Stimulated activated CD8-positive, alpha-beta memory T cell treated with anti-CD3 and anti-CD28 coated beads, Interleukin-12 subunit alpha, Interleukin-12 subunit beta, amount 100 ng/mL, for 4 hours (primary cell): ENCODE results near the gene IKZF1.

Experiments used
- DNase-seq: peaks from one replicate; pipeline ENCODE4 v3.0.0-alpha.2; 2020; ENCODE audit warnings: low read depth

Gene IKZF1

GRCh38 chr7:50413561-50413960 lies 109.0 kb downstream of the IKZF1 start:
- no peak for DNase-seq

GRCh38 chr7:50415844-50416364 lies 111.4 kb downstream of the IKZF1 start:
- no peak for DNase-seq

GRCh38 chr7:50416527-50417182 lies 112.1 kb downstream of the IKZF1 start:
- no peak for DNase-seq

DNA sequence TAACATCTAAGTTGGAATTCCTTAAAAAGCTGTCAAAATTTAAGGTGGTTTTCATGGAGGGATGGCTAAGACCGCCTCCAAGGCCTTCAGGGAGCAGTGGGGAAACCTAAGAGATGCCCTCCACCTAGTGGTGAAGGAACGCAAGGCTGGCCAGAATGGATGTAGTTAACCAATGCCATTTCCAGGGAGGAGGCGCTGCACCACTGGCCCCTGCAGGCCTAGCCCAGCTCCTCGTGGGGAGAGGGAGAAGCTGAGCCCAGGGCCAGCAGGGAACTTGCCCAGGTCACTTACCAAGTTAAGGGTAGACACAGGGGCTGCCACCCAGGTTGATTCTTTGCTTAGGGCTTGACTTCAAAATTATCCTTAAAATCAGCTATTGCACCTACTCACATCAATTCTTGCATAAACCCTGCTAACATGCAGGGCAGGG lies 113.6 kb downstream of the IKZF1 start:
- peak; percentile 46 for DNase-seq

DNA sequence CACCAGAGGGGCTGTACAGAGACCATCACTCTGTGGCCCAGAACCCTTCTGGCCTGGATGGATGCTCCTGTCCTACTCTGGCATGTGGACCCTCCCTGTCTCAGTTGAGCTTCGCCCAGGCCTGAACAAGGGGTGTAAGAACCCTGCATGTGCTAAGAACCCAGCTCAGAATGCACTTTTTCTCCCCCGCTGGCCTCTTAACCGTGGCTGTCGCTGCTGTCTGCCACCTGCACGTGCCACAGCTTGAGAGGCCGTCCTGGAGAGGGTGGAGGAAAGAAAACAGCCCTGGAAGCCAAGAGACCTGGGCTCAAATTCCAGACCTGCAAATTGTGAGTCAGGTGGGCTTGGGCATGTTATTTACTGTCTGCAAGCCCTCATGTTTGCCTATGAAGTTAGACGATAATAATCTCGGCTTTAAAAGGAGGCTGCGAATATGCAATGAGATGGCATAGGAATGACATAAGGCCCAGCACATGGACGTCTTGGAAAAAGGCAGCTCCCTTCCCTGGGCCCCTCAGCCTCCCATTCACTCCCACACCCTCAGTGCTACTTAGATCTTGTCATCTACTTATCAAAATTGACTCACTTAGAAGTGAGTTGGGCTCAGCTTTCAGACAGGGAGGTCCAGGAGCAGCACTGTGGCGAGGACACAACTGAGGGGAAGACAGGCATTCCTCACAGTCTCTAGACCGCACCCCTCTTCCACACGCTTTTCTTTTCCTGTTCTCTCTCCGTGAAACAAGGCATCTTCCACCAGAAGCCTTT lies 114.2 kb downstream of the IKZF1 start:
- DNase-seq, result no peak

GRCh38 chr7:50421043-50421442 lies 116.5 kb downstream of the IKZF1 start:
- no peak for DNase-seq

DNA sequence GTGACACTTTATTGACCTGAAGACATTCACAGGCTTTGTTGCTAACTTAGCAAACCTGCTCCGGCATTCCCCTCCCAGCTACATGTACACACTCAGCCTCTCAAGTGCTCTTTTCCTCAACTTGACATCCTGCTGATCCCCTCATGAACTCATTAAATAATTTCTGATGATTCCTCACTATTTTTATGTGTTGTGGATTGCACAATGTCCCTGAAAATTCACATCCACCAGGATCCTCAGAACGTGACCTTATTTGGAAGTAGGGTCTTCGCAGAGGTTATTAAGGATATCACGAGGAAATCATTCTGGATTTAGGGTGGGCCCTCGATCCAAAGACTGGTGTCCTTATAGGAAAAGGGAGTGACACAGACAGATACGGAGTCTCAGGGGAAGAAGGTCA lies 118.3 kb downstream of the IKZF1 start:
- DNase-seq, result no peak

- DNase-seq, result no peak
Measured at GRCh38 chr7:50423860-50424259, 119.3 kb downstream of the IKZF1 start.

GRCh38 chr7:50425318-50425717 lies 120.8 kb downstream of the IKZF1 start:
- DNase-seq, result no peak

DNA sequence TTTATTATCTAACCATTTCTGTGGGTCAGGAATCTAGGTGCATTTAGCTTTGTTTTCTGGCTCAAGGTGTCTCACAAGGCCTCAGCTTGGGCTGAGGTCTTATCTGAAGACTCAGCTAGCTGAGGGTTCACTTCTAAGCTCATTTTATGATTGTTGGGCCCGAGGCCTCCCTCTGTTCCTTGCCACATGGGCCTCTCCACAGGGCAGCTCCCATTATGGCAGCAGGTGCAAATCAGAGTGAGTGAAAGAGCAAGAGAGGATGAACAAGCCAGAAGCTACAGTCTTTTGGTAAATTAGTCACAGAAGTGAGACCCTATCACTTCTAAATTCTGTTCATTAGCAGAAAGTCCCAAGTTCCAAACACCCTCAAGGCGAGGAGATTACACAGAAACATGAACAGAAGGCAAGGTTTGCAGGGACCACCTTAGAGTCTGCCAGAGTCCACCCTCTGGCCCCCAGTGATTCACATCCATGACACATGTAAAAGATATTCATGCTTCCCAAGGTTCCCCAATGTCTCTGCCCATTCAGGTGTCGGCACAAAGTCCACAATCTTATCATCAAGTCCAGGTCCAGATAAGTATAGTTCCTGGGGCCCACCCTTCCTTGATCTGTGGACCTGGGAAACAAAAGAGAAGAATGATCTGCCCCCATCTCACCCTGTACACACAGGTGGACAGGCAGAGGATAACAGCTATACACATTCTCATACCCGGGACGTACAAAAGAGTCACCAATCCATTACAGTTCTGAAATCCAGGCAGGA lies 121.9 kb downstream of the IKZF1 start:
- no peak for DNase-seq

DNA sequence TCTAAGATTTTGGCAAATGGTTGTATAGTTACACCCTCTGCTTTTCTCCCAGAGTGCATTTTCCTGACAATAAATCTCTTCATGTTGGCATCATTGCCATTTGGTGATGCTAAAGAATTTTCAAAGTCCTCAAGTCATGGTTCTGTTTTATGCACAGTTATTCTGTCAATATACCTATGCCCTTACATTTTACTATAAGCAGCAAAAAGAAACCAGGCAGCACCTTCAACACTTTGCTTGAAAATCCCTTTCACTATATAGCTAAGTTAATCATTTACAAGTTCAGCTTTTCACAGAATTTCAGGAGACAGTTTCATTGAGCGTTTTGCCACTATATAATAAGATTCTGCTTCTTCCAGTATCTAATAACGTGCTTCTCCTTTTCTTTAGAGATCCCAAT lies 123.0 kb downstream of the IKZF1 start:
- no peak for DNase-seq

- DNase-seq, result no peak
Measured at GRCh38 chr7:50428911-50429310, 124.4 kb downstream of the IKZF1 start.

DNA sequence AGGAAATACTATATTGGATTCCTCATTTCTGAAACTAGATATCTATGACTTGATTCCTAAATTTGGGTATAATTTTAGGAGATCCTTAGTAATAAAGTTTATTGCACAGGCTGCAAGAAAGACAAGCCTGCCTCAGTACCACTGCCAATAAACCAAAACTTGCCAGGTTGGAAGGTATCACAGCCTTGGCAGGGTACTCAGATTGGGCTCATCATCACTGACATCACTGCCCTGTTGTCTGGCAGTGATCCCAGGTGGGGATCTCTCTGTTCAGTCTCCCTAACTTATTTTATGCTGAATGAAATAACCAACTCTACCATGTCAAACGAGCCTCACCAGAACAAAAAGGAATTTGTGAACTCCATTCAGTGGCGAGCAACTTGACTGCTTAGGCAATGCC lies 126.8 kb downstream of the IKZF1 start:
- DNase-seq, result no peak

DNA sequence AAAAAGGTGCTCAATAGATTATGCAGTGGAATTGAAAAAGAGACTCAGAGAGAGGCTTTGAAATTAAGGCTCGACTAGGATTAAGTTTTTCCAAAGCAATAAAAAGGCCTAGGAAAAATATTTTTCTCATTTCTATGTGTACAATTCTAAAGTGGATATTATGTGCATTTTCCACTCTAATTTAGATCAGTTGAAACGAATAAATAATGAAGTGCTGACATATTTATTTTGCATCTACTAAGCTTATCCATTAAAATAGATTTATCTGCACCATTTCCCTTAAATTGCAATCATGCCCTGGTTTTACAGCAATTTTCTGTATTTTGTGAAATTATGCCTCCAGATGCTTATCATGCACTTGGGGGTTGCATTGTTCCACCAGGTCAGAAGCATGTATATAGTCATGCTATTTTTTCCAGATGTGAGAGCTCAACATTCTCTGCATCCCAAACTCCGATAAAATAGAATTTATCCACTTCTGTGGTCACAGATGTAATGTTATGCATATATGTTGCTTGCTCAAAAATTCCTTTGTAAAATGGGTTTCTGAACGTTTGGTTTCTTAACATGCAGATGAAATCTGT lies 127.3 kb downstream of the IKZF1 start:
- DNase-seq, result no peak

DNA sequence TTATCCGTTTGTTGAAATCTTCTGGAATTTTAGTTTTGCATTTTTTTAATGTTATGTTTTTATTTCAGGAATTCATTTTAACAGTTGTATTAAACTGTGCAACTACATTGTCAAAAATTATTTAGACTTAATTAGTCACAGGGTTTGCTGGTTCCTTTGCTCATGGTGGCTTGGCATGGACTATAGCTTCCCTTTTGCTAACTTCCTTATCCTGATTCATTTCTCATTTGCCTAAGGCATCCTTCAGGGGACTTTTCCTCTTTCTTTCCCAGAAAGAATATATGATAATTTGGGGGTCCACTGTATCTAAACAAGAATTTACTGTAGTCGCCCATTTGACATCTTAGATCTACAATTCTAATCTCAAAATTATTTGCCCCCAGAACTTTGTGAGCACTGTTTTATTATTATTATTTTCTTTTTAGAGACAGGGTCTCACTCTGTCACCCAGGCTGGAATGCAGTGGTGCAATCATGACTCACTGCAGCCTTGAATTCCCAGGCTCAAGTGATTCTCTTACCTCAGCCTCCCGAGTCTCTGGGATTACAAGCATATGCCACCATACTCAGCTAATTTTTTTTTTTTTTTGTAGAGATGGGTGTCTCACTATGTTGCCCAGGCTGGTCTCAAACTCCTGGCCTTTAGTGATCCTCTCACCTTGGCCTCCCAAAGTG lies 131.8 kb downstream of the IKZF1 start:
- no peak for DNase-seq

- no peak for DNase-seq
Measured at GRCh38 chr7:50446542-50446960, 142.0 kb downstream of the IKZF1 start.

- DNase-seq, result no peak
Measured at GRCh38 chr7:50448823-50449222, 144.3 kb downstream of the IKZF1 start.

GRCh38 chr7:50449501-50449880 lies 145.0 kb downstream of the IKZF1 start:
- no peak for DNase-seq

GRCh38 chr7:50449881-50450589 lies 145.5 kb downstream of the IKZF1 start, which contains the start of gene FIGNL1:
TSS of gene FIGNL1 (minus strand) at chr7:50450350. CDS start at chr7:50447287, 3,063 bp downstream.
- DNase-seq, result peak; percentile 73

DNA sequence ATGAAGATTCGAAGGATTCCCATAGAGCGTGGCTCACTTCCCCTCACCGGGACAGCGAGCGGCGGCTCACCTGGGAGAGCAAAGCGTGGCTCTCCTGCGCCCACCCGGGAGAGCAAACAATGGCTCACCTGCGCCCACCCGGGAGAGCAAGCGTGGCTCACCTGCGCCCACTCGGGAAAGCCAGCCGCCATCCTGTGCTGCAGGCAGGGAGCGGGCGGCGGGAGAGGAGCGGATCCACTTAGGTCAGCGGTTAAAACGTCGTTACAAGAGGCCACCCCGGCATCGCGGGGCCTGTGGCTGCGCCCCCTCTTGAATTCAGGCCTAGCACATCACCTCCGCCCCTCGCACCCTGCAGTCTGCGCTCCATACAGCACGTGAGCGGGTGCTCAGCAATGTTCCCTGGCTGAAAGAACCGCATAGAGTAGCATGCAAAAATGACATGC lies 146.1 kb downstream of the IKZF1 start:
- DNase-seq, result peak; percentile 16
